ENCODE data around the gene RFXANK. TPM values are rescaled to one million over a fixed set of nuclear protein-coding genes. Genes with fewer than 3 reads are reported as not detected.
"Not testable (repeated sequence)": the region's sequence is repeated elsewhere in the genome, so short reads cannot be mapped to it uniquely, and the experiment has no call there.

The RFXANK gene
- polyA plus RNA-seq, 1 donor, result 62.1 TPM

DNA sequence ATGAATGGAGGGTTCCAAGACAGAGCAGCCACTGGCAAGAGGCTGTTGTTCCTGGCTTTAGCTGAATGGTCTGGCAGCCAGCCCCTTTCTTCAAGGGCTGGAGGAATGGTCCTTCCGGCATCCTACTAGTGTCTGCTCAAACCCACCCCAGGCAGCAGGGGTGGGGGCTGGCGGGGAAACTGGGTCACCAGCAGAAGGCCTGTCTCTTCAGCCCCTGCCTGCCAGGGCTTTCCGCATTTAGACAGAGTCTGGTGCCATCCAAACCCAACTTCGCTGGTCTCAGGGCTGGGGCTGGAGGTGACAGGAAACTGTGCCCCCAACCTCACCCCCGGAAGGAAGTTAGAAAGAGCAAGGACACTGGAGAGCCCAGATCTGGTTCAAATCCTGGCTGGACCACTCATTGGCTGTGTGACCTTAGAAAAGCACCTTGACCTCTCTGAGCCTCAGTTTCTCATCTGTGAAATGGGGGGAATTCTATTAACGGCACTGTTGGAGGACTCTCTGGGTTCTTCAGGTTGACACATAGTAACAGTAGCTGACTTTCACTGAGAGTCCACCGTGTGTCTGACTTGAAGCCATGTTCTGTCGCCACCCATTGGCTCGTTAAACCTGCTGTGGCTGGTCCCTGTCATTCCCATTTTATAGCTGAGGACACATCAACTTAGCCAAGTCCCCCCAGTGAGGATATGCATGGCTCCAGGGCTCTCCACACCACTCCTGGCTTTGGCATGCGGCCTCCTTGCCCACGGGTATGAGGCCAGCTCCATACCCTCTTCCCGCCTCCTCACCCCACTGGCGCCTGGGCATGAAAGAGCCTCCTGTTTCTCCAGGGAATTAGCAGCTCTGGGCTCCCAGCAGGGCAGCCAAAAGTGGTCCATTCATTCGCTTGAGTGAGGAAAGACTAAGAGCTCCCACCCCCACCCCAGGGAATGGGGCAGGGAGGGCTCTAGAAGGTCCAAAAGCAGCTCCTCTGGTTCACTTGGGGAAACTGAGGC, 13.7 kb downstream of the RFXANK start:
- DNase-seq, result no peak

DNA sequence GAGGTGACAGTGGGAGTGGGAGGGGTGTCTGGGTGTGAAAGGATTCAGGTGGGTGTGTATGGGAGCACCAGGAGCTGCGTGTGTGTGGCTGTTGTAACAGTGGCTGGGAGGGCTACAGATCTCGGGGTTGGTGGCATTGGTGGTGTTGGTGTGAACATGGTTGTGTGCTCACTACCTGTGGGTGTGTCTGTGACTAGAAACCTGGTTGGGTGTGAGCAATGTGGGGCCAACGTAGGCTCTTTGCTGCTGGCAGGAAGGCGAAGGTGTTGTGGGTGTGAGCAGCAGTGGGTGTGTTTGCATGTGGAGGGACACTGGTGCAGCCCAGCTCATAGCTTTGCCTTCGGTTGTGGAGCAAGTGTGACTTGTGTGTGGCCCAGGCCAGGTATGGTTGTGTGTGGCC, 14.9 kb downstream of the RFXANK start:
- DNase-seq, result no peak

DNA sequence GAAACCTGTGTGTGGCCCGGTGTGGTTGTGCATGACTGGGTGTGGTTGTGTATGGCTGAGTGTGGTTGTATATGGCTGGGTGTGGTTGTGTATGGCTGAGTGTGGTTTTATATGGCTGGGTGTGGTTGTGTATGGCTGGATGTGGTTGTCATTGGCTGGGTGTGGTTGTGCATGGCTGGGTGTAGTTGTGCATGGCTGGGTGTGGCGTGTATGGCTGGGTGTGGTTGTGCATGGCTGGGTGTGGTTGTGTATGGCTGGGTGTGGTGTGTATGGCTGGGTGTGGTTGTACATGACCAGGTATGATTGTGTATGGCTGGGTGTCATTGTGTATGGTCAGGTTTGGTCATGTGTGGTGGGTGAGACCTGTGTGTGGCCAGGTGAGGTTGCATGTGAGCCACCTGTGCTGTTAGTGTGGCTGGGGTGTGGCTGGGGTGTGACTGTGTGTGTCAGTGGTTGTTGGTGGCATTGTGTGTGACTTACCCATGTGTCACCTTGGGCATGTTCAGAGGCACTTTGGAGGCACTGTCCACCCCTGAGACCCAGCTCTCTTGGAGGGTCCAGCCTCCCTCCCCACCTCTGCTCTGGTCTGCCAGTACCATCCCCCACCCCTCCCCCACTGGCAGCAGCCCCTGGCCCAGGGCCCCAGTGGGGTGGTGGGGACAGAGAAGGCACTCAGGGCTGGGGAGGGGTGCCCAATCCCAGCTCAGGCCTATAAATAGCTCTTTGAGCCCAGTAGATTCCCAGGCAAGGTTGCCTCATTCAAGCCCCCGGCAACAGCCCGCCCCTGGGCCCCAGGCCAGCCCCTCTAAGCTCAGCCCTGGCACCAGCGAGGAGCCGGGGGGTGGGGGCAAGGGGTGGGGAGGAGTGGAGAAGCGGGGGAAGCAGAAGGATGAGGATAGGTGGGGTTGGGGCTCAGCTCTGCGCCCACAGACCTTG, 15.8 kb downstream of the RFXANK start:
- no peak for DNase-seq

DNA sequence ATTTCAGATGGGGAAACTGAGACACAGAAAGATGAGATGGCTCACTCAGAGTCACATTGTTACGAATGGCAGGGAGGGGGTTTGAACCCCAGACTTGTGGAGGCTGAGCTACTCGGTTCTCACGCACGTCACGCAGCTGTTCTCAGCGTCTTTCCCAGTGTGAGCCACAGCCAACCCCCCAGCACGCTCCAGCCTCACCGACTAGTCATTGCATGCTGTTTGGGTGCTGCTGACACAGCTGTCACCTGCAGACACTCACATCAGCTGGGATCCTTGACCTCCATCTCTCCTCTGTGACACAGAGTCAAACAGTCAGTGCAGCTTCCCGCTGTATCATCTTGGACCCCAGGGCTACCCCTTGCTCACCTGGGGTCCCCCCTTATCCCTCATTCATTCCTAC, 17.3 kb downstream of the RFXANK start:
- DNase-seq, result no peak

DNA sequence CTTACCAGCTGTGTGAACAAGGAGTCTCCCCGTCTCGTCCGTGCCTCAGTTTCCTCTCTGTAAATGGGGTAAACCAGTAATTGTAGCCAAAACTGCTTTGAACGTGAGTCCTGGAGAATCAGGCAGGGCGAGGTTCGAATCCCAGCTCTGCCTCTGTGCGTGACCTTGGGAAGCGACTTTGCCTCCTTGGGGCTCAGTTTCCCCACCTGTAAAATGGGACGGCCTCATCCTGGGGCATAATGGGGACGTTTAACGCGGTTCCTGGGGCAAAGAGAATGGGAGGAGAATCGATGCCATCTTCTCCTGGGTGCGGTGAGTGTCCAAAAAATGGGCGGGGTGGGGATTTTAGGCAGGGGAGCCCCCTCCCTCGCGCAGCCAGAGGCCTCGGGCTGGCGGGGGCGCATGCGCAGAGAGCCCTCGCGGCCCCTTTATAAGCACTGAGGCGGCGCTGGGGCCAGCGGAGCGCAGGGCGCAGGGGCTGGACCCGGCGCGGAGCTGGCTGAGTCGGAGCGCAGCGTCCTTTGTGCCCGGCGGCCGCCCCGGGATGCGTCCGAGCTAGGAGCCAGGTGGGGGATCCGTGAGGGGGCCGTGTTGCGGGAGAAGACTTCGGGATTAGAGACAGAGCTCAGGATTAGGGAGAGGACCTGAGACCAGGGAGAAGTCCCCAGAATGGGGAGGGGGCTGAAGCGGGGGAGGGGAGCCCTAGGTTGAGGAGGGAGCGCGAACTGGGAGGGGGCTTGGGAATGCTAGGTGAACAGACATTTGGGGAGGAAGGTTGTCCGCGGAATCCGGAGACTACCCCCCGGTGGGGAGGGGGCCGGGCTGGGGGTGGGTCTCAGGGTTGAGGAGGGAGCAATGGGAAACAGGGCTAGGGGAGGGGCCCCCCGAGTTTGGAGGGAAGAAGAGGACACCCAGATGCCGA, 19.7 kb downstream of the RFXANK start, which contains the start of gene NCAN:
TSS of gene NCAN (plus strand) at position 460 of the 922 bp plus-strand sequence. CDS start 4,996 bp downstream, outside the sequence.
- DNase-seq, result no peak

DNA sequence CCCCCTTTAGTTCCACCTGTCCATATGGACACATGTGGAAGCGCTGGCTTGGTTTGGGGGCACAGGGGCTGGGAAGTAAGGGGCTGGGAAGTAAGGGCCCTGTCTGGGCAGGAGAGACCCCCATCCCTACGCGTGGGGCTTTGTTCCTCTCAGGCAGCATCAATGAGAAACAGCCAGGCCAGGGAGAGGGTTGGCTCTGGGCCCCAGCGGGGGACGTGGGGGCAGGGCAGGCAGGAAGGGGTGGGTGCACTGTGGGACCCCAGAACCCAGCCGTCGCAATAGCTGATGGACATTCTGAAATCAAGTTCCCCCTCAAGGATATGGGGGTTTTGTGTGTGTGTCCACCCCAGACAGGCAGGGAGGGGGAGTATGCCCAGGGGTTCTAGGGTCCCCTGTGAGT, 20.9 kb downstream of the RFXANK start:
- no peak for DNase-seq

DNA sequence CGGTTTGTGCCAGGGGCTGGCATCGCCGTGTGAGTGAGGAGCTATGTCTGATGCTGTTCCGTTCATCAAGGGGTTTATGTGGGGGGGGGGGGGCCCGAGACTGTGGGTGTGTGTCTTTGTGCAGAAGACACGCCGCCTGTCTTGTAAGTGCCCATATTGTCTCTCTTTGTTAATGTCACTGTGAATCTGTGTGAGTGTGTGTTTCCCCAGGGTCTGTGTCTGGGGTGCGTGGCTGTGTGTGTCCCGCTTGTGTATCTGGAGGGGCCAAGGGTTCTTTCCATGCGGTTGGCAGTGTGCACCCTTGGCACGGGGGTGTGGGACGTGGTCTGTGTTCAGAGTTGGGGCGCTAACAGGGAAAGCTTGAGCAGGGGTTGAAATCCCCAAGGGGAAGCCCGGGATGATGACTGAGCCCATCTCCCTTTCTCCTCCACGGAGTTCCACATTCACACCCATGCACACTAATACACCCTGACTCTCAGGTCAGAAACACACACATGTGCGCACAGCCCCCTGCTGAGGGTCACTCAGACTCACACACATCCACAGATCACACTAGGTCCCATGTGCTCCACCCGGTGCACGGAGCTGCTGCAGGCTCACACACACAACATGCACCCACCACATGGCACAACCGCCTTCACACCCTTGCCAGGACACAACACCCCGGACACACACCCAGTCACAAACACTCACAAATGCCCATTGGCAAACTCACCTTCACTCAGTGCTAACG, 21.5 kb downstream of the RFXANK start:
- no peak for DNase-seq

DNA sequence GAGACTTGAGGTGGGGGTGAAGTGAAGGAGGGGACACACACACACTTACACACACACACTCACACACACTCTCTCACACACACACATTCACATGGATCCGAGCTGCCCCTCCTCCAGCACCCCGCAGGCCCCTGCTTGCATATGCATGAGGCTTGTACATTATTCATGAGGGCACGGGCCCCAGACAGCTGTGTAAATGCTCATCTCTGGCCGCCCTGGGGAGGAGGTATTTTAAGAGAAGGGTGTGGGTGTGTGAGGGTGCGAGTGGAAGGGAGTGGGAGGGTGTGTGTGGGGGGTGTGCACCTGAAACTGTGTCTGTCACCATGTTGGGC, 22.1 kb downstream of the RFXANK start:
- DNase-seq, result no peak

DNA sequence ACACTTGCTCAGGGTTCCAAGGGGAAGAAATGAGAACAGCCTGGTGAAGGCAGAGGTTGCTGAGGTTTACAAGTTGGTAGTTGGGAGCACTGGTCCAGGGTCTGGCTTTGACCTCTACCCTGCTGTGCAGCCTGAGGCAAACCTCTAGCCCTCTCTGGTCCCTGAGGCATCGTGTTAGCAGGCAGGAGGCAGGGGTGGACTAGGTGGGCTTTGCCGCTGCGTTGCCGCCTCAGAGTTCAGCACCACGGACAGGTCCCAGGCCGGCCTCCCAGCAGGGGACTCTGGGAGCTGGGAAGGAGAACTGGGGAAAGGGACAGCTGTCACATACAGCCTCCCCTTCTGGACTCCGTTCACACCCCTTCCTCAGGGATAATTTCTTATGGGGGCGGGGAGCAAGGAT, 22.8 kb downstream of the RFXANK start:
- DNase-seq, result peak; percentile 68

DNA sequence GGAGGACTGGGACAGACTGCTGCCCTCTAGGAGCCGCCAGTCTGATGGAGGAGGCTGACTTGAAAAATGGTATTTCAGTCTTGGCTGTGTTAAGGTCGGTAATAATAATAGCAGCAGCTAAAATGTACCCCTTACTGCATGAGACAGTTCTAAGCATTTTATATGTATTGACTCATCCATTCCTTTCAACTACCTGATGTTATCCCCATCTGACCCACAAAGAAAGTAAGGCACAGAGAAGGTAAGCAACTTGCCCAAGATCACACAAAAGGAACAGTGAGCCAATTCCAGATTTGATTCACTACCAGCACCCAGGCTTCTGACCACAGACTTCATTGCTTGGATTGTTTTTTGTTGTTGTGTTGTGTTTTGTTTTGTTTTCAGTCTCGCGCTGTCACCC, 23.7 kb downstream of the RFXANK start:
- DNase-seq, result no peak

DNA sequence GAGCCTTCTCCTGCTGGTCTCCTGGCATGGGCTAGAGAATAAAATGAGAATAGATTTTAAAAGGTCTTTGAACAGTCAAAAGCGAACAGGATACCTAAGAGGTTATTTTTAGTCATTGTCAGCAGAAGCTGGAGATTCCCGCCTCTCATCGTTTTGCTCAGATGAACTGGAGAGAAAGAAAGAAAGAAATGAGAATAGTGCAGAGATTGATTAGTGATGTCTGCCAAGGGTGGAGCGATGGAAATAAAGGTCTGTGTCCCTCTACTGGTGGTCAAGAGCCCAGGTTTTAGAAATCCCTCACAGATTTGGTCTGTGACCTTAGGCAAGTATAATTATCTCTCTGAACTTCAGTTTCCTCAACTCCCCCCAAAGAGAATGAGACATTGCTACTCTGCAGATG, 25.0 kb downstream of the RFXANK start:
- DNase-seq, result no peak

DNA sequence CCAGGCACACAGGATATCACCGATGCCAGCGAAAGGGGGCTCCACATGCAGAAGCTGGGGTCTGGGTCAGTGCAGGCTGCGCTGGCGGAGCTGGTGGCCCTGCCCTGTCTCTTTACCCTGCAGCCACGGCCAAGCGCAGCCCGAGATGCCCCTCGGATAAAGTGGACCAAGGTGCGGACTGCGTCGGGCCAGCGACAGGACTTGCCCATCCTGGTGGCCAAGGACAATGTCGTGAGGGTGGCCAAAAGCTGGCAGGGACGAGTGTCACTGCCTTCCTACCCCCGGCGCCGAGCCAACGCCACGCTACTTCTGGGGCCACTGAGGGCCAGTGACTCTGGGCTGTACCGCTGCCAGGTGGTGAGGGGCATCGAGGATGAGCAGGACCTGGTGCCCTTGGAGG, 26.9 kb downstream of the RFXANK start:
- no peak for DNase-seq

DNA sequence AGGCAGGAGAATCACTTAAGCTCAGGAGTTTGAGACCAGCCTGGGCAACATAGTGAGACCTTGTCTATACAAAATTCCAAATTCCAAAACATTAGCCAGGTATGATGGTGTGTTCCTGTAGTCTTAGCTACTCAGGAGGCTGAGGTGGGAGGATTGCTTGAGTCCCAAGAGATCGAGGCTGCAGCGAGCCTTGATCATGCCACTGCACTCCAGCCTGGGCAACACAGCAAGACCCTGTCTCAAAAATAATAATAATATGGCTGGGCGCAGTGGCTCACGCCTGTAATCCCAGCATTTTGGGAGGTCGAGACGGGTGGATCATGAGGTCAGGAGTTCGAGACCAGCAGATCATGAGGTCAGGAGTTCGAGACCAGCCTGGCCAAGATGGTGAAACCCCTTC, 28.9 kb downstream of the RFXANK start:
- not testable (repeated sequence) for DNase-seq

DNA sequence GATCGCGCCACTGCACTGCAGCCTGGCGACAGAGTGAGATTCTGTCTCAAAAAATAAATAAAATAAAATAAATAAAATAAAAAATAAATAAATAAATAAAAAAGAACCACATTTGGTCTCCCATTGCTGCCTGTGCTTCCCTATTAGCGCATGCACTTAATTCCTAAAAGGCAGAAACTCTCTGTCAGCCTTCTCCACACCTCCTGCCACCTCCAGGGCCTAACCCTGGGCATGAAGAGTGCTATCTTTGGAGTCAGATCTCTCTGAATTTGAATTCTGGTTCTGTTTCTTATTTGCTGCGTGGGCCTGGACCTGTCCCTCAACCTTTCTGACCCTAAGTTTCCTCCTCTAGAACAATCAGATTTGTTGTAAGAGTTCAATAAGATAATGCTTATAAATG, 31.0 kb downstream of the RFXANK start:
- DNase-seq, result no peak

DNA sequence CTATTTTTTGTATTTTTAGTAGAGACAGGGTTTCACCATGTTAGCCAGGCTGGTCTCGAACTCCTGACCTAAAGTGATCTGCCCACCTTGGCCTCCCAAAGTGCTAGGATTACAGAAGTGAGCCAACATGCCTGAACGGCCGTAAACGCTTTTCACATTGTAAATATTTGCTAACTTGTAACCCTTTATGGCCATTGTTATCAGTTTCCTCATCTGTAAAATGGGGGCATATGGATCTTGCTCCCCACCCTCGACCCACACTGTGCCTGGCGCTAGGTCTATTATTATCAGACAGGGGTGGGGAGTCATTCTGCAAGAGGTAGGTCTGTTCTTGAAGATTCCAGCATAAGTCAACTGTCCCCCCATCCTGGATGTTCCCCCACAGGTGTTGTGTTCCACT, 31.6 kb downstream of the RFXANK start:
- DNase-seq, result no peak

DNA sequence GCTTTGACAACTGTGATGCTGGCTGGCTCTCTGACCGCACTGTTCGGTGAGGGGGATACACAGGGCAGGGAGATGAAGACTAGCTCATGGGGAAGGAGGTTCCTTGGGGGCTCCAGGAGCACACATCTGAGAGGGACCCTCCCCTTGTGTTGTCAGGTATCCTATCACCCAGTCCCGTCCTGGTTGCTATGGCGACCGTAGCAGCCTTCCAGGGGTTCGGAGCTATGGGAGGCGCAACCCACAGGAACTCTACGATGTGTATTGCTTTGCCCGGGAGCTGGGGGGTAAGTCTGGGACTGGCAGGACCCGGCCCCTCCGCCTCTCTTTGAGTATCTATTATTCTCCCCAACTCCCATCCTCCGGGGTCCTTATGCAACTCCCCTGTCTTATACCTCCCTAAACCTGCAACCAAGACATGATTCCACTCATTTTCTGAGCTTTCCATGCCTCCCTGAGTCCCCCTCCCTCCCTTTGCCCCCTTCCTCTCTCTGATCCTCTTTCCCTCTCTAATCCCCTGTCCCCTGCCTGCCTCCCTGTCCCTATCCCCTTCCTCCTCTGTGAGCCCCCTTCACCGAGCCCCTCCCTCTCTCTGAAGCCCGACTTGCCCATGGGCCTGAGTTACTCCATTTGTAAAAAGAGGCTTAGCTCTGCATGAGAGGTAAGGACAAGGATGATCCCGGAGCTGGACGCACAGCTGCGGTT, 32.2 kb downstream of the RFXANK start:
- no peak for DNase-seq

DNA sequence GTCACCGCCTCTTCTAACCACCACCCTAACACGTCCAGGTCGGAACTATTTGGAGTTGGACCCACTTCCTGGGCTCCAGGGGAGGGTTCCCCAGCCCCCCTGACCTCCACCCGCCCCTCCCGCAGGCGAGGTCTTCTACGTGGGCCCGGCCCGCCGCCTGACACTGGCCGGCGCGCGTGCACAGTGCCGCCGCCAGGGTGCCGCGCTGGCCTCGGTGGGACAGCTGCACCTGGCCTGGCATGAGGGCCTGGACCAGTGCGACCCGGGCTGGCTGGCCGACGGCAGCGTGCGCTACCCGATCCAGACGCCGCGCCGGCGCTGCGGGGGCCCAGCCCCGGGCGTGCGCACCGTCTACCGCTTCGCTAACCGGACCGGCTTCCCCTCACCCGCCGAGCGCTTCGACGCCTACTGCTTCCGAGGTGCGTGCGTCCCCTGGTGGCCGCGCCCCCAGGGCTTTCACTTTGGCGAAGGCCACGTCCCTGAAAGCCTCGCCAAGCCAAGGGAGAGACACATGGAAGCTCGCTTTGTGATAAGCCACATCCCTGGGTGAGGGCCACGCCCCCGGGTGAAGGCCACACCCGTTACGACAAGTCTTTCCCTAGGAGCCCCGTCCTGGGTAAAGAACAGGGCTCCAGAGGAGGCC, 32.9 kb downstream of the RFXANK start:
- DNase-seq, result peak; percentile 39

DNA sequence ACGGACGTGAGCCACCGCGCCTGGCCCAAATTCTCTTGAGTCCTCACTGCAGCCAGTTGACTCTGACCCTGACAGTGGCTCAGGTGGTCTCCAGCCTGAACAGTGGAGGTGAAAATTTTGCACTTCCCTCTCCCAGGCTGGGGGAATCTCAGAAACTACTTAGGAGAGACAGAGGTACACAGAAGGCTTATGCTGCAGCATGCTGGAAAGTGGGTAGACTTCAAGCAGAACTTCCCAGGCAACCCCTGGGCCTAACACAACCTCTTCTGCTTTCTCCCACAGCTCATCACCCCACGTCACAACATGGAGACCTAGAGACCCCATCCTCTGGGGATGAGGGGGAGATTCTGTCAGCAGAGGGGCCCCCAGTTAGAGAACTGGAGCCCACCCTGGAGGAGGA, 34.1 kb downstream of the RFXANK start:
- DNase-seq, result no peak

DNA sequence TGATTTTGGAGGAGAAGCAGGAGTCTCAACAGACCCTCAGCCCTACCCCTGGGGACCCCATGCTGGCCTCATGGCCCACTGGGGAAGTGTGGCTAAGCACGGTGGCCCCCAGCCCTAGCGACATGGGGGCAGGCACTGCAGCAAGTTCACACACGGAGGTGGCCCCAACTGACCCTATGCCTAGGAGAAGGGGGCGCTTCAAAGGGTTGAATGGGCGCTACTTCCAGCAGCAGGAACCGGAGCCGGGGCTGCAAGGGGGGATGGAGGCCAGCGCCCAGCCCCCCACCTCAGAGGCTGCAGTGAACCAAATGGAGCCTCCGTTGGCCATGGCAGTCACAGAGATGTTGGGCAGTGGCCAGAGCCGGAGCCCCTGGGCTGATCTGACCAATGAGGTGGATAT, 34.6 kb downstream of the RFXANK start:
- no peak for DNase-seq

DNA sequence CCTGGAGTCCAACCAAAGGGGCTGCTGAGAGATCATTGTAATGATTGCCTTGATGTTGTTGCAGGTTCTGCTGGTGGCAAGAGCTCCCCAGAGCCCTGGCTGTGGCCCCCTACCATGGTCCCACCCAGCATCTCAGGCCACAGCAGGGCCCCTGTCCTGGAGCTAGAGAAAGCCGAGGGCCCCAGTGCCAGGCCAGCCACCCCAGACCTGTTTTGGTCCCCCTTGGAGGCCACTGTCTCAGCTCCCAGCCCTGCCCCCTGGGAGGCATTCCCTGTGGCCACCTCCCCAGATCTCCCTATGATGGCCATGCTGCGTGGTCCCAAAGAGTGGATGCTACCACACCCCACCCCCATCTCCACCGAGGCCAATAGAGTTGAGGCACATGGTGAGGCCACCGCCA, 35.2 kb downstream of the RFXANK start:
- DNase-seq, result no peak
